HepG2 (cell line): ENCODE results near the gene ZPR1. TPM values are rescaled to one million over a fixed set of nuclear protein-coding genes. Genes with fewer than 3 reads are reported as not detected.
A peak's percentile ranks its signal among the peaks of the same experiment; 100 is the strongest.

Experiments
- ARHGAP35 ChIP-seq: sonication (generic); formaldehyde crosslinking; IDR thresholded peaks from 2 replicates; pipeline ENCODE4 v1.9.0; 2022; ENCODE audit warnings: mild to moderate bottlenecking, inconsistent platforms, moderate library complexity, missing genetic modification reagents, borderline replicate concordance
- CBX1 ChIP-seq: IDR thresholded peaks from one replicate; pipeline ENCODE4 v1.6.1; 2016; ENCODE audit warnings: antibody characterized with exemption, low read depth
- FLYWCH1 ChIP-seq: sonication (generic); formaldehyde crosslinking; IDR thresholded peaks from 2 replicates; pipeline ENCODE4 v1.8.1; 2023; ENCODE audit warnings: mild to moderate bottlenecking, missing genetic modification reagents
- KDM1A ChIP-seq: IDR thresholded peaks from 2 replicates; pipeline ENCODE4 v1.6.1; 2016; ENCODE audit warnings: missing compliant biosample characterization
- NR2F2 ChIP-seq: IDR thresholded peaks from 2 replicates; pipeline ENCODE4 v1.6.1; 2012; ENCODE audit warnings: low read depth, inconsistent platforms, borderline replicate concordance
- NR3C1 ChIP-seq: sonication (generic); formaldehyde crosslinking; IDR thresholded peaks from 2 replicates; pipeline ENCODE4 v1.4.0; 2020; ENCODE audit warnings: missing genetic modification reagents
- PHB2 ChIP-seq: fragments of 450-650 bp; IDR thresholded peaks from 2 replicates; pipeline ENCODE4 v1.6.1; 2018; ENCODE audit not compliant: partially characterized antibody
- SMAD1 ChIP-seq: sonication (generic); formaldehyde crosslinking; IDR thresholded peaks from 2 replicates; pipeline ENCODE4 v1.4.0; 2020; ENCODE audit warnings: missing genetic modification reagents, low read depth, mild to moderate bottlenecking, borderline replicate concordance
- TBL1XR1 ChIP-seq: fragments of 150-350 bp; IDR thresholded peaks from 2 replicates; pipeline ENCODE4 v1.6.1; 2014; ENCODE audit warnings: borderline replicate concordance, low read length; ENCODE audit not compliant: partially characterized antibody
- THYN1 ChIP-seq: sonication (generic); formaldehyde crosslinking; IDR thresholded peaks from 2 replicates; pipeline ENCODE4 v1.8.1; 2023; ENCODE audit warnings: low read depth, mild to moderate bottlenecking, moderate library complexity, missing genetic modification reagents, borderline replicate concordance
- ZNF10 ChIP-seq: sonication (generic); formaldehyde crosslinking; IDR thresholded peaks from 2 replicates; pipeline ENCODE4 v1.4.0; 2020; ENCODE audit warnings: mild to moderate bottlenecking, low read depth, missing genetic modification reagents, borderline replicate concordance
- ZNF136 ChIP-seq: sonication (generic); formaldehyde crosslinking; IDR thresholded peaks from 2 replicates; pipeline ENCODE4 v1.8.1; 2022; ENCODE audit warnings: low read depth, mild to moderate bottlenecking, moderate library complexity, missing genetic modification reagents
- ZNF841 ChIP-seq: sonication (generic); formaldehyde crosslinking; IDR thresholded peaks from 2 replicates; pipeline ENCODE4 v1.8.1; 2023; ENCODE audit warnings: missing genetic modification reagents, borderline replicate concordance
- polyA plus RNA-seq, 8 experiments: library from polyadenylated mRNA; depleted of rRNA in 3 of 8; stranded (reverse) in 7 of 8; unstranded in 1 of 8; fragments of >200 nt; fragmentation: Illumina TruSeq in 4 of 8; extraction: Trizol in 4 of 8; gene quantifications; 2 replicates each; pipeline versions ENCODE4 v1.2.1 to v1.2.3, GENCODE V29; 2011 to 2016; ENCODE audit warnings: low read depth in 4 of 8, missing spikeins in 1 of 8, mixed read lengths in 1 of 8; ENCODE audit not compliant: insufficient read depth in 1 of 8
- total RNA-seq, 5 experiments: library from RNA; depleted of rRNA; stranded (reverse); fragments of >200 nt; fragmentation: Illumina TruSeq; extraction: Trizol; gene quantifications; 2 replicates each; pipeline ENCODE4 v1.2.3, GENCODE V29; 2016; ENCODE audit warnings: low read depth in 1 of 5
- TF ChIP-seq, protein P1 (sequence below): sonication (generic); formaldehyde crosslinking; conservative IDR thresholded peaks from 2 replicates; pipeline ENCODE4 v1.8.1; 2023; ENCODE audit warnings: missing genetic modification reagents
- TF ChIP-seq, protein P2 (sequence below): IDR thresholded peaks from 2 replicates; pipeline ENCODE4 v1.6.1; 2016; ENCODE audit warnings: missing compliant biosample characterization, missing genetic modification reagents, borderline replicate concordance
- TF ChIP-seq, protein P3 (sequence below): sonication (generic); formaldehyde crosslinking; IDR thresholded peaks from 2 replicates; pipeline ENCODE4 v1.4.0; 2020; ENCODE audit warnings: missing genetic modification reagents
- TF ChIP-seq, protein P4 (sequence below): sonication (generic); formaldehyde crosslinking; conservative IDR thresholded peaks from 2 replicates; pipeline ENCODE4 v1.8.0; 2022; ENCODE audit warnings: missing genetic modification reagents
- TF ChIP-seq, protein P5 (sequence below): sonication (generic); formaldehyde crosslinking; IDR thresholded peaks from 2 replicates; pipeline ENCODE4 v1.8.0; 2022; ENCODE audit warnings: missing genetic modification reagents, low read depth, mild to moderate bottlenecking, borderline replicate concordance

Gene ZPR1
- total and polyA plus RNA-seq, 2 of the 13 experiments (the other 11 are each of a cell fraction or from before 2014, with no cell fraction given): 40.0 to 79.3 TPM

DNA sequence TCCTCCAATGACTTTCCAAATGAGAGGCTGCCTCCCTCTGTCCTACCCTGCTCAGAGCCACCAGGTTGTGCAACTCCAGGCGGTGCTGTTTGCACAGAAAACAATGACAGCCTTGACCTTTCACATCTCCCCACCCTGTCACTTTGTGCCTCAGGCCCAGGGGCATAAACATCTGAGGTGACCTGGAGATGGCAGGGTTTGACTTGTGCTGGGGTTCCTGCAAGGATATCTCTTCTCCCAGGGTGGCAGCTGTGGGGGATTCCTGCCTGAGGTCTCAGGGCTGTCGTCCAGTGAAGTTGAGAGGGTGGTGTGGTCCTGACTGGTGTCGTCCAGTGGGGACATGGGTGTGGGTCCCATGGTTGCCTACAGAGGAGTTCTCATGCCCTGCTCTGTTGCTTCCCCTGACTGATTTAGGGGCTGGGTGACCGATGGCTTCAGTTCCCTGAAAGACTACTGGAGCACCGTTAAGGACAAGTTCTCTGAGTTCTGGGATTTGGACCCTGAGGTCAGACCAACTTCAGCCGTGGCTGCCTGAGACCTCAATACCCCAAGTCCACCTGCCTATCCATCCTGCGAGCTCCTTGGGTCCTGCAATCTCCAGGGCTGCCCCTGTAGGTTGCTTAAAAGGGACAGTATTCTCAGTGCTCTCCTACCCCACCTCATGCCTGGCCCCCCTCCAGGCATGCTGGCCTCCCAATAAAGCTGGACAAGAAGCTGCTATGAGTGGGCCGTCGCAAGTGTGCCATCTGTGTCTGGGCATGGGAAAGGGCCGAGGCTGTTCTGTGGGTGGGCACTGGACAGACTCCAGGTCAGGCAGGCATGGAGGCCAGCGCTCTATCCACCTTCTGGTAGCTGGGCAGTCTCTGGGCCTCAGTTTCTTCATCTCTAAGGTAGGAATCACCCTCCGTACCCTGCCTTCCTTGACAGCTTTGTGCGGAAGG is 44.8 kb upstream of the ZPR1 start (continued):
- TF ChIP-seq, protein P1, sequence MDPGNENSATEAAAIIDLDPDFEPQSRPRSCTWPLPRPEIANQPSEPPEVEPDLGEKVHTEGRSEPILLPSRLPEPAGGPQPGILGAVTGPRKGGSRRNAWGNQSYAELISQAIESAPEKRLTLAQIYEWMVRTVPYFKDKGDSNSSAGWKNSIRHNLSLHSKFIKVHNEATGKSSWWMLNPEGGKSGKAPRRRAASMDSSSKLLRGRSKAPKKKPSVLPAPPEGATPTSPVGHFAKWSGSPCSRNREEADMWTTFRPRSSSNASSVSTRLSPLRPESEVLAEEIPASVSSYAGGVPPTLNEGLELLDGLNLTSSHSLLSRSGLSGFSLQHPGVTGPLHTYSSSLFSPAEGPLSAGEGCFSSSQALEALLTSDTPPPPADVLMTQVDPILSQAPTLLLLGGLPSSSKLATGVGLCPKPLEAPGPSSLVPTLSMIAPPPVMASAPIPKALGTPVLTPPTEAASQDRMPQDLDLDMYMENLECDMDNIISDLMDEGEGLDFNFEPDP (CRISPR knock-in tag): no peak
- TF ChIP-seq SMAD1 (CRISPR knock-in tag) (no peak), ZNF10 (CRISPR knock-in tag) (no peak), THYN1 (no peak), FLYWCH1 (CRISPR knock-in tag) (no peak), ARHGAP35 (CRISPR knock-in tag) (no peak), PHB2 (no peak), NR3C1 (CRISPR knock-in tag) (no peak), KDM1A (CRISPR knock-in tag) (peak; percentile 93), CBX1 (peak; percentile 73), TBL1XR1 (peak; percentile 83), NR2F2 (no peak), ZNF136 (CRISPR knock-in tag) (peak; percentile 89; the same call in 1 of the 2 replicates), ZNF841 (CRISPR knock-in tag) (no peak)
- TF ChIP-seq, protein P2, sequence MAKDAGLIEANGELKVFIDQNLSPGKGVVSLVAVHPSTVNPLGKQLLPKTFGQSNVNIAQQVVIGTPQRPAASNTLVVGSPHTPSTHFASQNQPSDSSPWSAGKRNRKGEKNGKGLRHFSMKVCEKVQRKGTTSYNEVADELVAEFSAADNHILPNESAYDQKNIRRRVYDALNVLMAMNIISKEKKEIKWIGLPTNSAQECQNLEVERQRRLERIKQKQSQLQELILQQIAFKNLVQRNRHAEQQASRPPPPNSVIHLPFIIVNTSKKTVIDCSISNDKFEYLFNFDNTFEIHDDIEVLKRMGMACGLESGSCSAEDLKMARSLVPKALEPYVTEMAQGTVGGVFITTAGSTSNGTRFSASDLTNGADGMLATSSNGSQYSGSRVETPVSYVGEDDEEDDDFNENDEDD (CRISPR knock-in tag): no peak; the same call in 1 of the 2 replicates
- TF ChIP-seq, protein P3, sequence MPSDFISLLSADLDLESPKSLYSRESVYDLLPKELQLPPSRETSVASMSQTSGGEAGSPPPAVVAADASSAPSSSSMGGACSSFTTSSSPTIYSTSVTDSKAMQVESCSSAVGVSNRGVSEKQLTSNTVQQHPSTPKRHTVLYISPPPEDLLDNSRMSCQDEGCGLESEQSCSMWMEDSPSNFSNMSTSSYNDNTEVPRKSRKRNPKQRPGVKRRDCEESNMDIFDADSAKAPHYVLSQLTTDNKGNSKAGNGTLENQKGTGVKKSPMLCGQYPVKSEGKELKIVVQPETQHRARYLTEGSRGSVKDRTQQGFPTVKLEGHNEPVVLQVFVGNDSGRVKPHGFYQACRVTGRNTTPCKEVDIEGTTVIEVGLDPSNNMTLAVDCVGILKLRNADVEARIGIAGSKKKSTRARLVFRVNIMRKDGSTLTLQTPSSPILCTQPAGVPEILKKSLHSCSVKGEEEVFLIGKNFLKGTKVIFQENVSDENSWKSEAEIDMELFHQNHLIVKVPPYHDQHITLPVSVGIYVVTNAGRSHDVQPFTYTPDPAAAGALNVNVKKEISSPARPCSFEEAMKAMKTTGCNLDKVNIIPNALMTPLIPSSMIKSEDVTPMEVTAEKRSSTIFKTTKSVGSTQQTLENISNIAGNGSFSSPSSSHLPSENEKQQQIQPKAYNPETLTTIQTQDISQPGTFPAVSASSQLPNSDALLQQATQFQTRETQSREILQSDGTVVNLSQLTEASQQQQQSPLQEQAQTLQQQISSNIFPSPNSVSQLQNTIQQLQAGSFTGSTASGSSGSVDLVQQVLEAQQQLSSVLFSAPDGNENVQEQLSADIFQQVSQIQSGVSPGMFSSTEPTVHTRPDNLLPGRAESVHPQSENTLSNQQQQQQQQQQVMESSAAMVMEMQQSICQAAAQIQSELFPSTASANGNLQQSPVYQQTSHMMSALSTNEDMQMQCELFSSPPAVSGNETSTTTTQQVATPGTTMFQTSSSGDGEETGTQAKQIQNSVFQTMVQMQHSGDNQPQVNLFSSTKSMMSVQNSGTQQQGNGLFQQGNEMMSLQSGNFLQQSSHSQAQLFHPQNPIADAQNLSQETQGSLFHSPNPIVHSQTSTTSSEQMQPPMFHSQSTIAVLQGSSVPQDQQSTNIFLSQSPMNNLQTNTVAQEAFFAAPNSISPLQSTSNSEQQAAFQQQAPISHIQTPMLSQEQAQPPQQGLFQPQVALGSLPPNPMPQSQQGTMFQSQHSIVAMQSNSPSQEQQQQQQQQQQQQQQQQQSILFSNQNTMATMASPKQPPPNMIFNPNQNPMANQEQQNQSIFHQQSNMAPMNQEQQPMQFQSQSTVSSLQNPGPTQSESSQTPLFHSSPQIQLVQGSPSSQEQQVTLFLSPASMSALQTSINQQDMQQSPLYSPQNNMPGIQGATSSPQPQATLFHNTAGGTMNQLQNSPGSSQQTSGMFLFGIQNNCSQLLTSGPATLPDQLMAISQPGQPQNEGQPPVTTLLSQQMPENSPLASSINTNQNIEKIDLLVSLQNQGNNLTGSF (CRISPR knock-in tag): 0 out of 2 replicates have a peak, but pooled peaks have one; percentile 42
- TF ChIP-seq, protein P4, sequence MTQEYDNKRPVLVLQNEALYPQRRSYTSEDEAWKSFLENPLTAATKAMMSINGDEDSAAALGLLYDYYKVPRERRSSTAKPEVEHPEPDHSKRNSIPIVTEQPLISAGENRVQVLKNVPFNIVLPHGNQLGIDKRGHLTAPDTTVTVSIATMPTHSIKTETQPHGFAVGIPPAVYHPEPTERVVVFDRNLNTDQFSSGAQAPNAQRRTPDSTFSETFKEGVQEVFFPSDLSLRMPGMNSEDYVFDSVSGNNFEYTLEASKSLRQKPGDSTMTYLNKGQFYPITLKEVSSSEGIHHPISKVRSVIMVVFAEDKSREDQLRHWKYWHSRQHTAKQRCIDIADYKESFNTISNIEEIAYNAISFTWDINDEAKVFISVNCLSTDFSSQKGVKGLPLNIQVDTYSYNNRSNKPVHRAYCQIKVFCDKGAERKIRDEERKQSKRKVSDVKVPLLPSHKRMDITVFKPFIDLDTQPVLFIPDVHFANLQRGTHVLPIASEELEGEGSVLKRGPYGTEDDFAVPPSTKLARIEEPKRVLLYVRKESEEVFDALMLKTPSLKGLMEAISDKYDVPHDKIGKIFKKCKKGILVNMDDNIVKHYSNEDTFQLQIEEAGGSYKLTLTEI (CRISPR knock-in tag): no peak
- TF ChIP-seq, protein P5, sequence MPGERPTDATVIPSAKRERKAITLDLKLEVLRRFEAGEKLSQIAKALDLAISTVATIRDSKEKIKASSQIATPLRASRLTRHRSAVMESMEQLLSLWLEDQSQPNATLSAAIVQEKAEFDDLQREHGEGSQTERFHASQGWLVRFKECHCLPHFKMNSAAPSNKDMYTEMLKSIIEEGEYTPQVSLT (CRISPR knock-in tag): no peak
